WERI-Rb-1 (cell line): Measurements from ENCODE around the gene ZNF285.
"Not testable (repeated sequence)": the region's sequence is repeated elsewhere in the genome, so short reads cannot be mapped to it uniquely, and the experiment has no call there.

Experiments used
- DNase-seq: peaks from one replicate; pipeline ENCODE4 v3.0.0-alpha.2; 2020
- H3K27ac ChIP-seq: fragments of 250-450 bp; sonication (Bioruptor Pico); 2 replicates; pipeline ENCODE4 v1.5.1; 2020; ENCODE audit warnings: mild to moderate bottlenecking, moderate library complexity
- H3K27me3 ChIP-seq: fragments of 250-450 bp; sonication (Bioruptor Pico); 2 replicates; pipeline ENCODE4 v1.5.1; 2021; ENCODE audit warnings: mild to moderate bottlenecking, low read depth, moderate library complexity; ENCODE audit not compliant: insufficient read depth, severe bottlenecking
- H3K36me3 ChIP-seq: fragments of 250-450 bp; sonication (Bioruptor Pico); 2 replicates; pipeline ENCODE4 v1.5.1; 2020; ENCODE audit warnings: mild to moderate bottlenecking, moderate library complexity
- H3K4me3 ChIP-seq: 2 replicates; pipeline ENCODE4 v1.5.1; 2011; ENCODE audit warnings: low read depth, mild to moderate bottlenecking, control low read depth, low read length
- H3K9me3 ChIP-seq: fragments of 250-450 bp; sonication (Bioruptor Pico); 2 replicates; pipeline ENCODE4 v1.5.1; 2021; ENCODE audit warnings: mild to moderate bottlenecking, moderate library complexity; ENCODE audit not compliant: severe bottlenecking
- TF ChIP-seq, protein P1 (sequence below): IDR thresholded peaks from 2 replicates; pipeline ENCODE4 v1.5.1; 2011; ENCODE audit warnings: low read depth, mild to moderate bottlenecking, control low read depth, inconsistent platforms, low read length

Gene ZNF285

GRCh38 chr19:44345959-44346358 lies 55.4 kb downstream of the ZNF285 start:
- no peaks in the 10 kb centered on the region for H3K27me3 ChIP-seq
- no peak overlapping the region for H3K27ac ChIP-seq
- peaks cover 3% of the 10 kb centered on the region; the same call in 1 of the 2 replicates for H3K36me3 ChIP-seq
- no peak overlapping the region for H3K4me3 ChIP-seq
- TF ChIP-seq, protein P1, sequence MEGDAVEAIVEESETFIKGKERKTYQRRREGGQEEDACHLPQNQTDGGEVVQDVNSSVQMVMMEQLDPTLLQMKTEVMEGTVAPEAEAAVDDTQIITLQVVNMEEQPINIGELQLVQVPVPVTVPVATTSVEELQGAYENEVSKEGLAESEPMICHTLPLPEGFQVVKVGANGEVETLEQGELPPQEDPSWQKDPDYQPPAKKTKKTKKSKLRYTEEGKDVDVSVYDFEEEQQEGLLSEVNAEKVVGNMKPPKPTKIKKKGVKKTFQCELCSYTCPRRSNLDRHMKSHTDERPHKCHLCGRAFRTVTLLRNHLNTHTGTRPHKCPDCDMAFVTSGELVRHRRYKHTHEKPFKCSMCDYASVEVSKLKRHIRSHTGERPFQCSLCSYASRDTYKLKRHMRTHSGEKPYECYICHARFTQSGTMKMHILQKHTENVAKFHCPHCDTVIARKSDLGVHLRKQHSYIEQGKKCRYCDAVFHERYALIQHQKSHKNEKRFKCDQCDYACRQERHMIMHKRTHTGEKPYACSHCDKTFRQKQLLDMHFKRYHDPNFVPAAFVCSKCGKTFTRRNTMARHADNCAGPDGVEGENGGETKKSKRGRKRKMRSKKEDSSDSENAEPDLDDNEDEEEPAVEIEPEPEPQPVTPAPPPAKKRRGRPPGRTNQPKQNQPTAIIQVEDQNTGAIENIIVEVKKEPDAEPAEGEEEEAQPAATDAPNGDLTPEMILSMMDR = no peak
- DNase-seq = no peak
- H3K9me3 ChIP-seq = peaks cover 4% of the 10 kb centered on the region

GRCh38 chr19:44344255-44344654 lies 57.2 kb downstream of the ZNF285 start:
- Histone ChIP-seq H3K27ac (no peak overlapping the region), H3K27me3 (no peaks in the 10 kb centered on the region), H3K36me3 (peaks cover 7% of the 10 kb centered on the region), H3K9me3 (no peaks in the 10 kb centered on the region), H3K4me3 (no peak overlapping the region)
- DNase-seq = no peak
- TF ChIP-seq, protein P1 = no peak

- Histone ChIP-seq H3K4me3 (no peak overlapping the region), H3K9me3 (no peaks in the 10 kb centered on the region), H3K27ac (no peak overlapping the region), H3K36me3 (peaks cover 14% of the 10 kb centered on the region), H3K27me3 (no peaks in the 10 kb centered on the region)
- TF ChIP-seq, protein P1 = no peak
- no peak for DNase-seq
Measured at GRCh38 chr19:44341794-44342193, 59.6 kb downstream of the ZNF285 start.

DNA sequence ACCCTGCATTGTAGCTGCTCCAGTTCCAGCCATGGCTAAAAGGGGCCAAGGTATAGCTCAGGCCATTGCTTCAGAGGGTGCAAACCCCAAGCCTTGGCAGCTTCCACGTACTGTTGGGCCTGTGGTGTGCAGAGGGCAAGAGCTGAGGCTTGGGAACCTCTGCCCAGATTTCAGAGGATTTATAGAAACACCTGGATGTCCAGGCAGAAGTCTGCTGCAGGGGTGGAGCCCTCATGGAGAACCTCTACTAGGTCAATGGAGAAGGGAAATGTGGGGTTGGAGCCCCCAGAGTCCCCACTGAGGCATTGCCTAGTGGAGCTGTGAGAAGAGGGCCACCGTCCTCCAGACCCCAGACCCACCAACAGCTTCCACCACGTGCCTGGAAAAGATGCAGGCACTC lies 66.8 kb downstream of the ZNF285 start:
- not testable (repeated sequence) for H3K4me3 ChIP-seq, H3K27me3 ChIP-seq, DNase-seq, H3K27ac ChIP-seq
- peaks cover 72% of the 10 kb centered on the region for H3K36me3 ChIP-seq
- H3K9me3 ChIP-seq = peaks cover 12% of the 10 kb centered on the region
